ENCODE measurements around the gene BBOX1. TPM values are rescaled to one million over a fixed set of nuclear protein-coding genes. Genes with fewer than 3 reads are reported as not detected.
"Not testable (repeated sequence)": the region's sequence is repeated elsewhere in the genome, so short reads cannot be mapped to it uniquely, and the experiment has no call there.

BBOX1 gene
- total RNA-seq, result 10.9 TPM

GRCh38 chr11:27040302-27041115 lies at the start of gene BBOX1:
BBOX1 (plus strand) TSS chr11:27040815; CDS start chr11:27055431, 14,616 bp downstream.
- no peak for DNase-seq

GRCh38 chr11:26992031-26992541 lies 48.5 kb upstream of the BBOX1 start:
- DNase-seq, result peak; percentile 95

- DNase-seq, result peak; percentile 71
Measured at GRCh38 chr11:26993965-26994457, 46.6 kb upstream of the BBOX1 start, which contains the start of gene FIBIN. FIBIN (plus strand) TSS chr11:26994112; CDS start chr11:26994527, 415 bp downstream.

- DNase-seq, result no peak
Measured at GRCh38 chr11:26994631-26995095, 46.0 kb upstream of the BBOX1 start.

GRCh38 chr11:26995701-26996460 lies 44.7 kb upstream of the BBOX1 start:
- DNase-seq, result no peak

GRCh38 chr11:26997378-26997777 lies 43.2 kb upstream of the BBOX1 start:
- DNase-seq, result no peak

- DNase-seq, result not testable (repeated sequence)
Measured at GRCh38 chr11:27001136-27001730, 39.4 kb upstream of the BBOX1 start.

- DNase-seq, result no peak
Measured at GRCh38 chr11:27002431-27002830, 38.2 kb upstream of the BBOX1 start.

- DNase-seq, result no peak
Measured at GRCh38 chr11:27002838-27003237, 37.8 kb upstream of the BBOX1 start.

GRCh38 chr11:27004103-27004502 lies 36.5 kb upstream of the BBOX1 start:
- DNase-seq, result no peak

- no peak for DNase-seq
Measured at GRCh38 chr11:27008811-27009535, 31.6 kb upstream of the BBOX1 start.

- no peak for DNase-seq
Measured at GRCh38 chr11:27011560-27012233, 28.9 kb upstream of the BBOX1 start.

- peak; percentile 46 for DNase-seq
Measured at GRCh38 chr11:27012234-27012921, 28.2 kb upstream of the BBOX1 start.

- DNase-seq, result peak; percentile 75
Measured at GRCh38 chr11:27013781-27014361, 26.7 kb upstream of the BBOX1 start.

GRCh38 chr11:27018902-27019529 lies 21.6 kb upstream of the BBOX1 start:
- DNase-seq, result no peak

- DNase-seq, result no peak
Measured at GRCh38 chr11:27020751-27021150, 19.9 kb upstream of the BBOX1 start.

GRCh38 chr11:27022659-27023251 lies 17.9 kb upstream of the BBOX1 start:
- DNase-seq, result peak; percentile 28

GRCh38 chr11:27024865-27025264 lies 15.8 kb upstream of the BBOX1 start:
- DNase-seq, result no peak

GRCh38 chr11:27025312-27025955 lies 15.2 kb upstream of the BBOX1 start:
- no peak for DNase-seq

Measured in skin of body (tissue), 2 donors.